H1 (cell line): Measurements from ENCODE around the gene RASAL1. TPM values are rescaled to one million over a fixed set of nuclear protein-coding genes. Genes with fewer than 3 reads are reported as not detected.

Experiments used
- RXRA ChIP-seq: IDR thresholded peaks from 2 replicates; pipeline ENCODE4 v1.6.1; 2011; ENCODE audit warnings: low read depth, mild to moderate bottlenecking, low read length, moderate library complexity; ENCODE audit not compliant: insufficient read depth
- polyA plus RNA-seq, 7 experiments: library from polyadenylated mRNA; depleted of rRNA in 3 of 7; stranded (reverse) in 5 of 7; unstranded in 2 of 7; fragments of >200 nt in 5 of 7; fragments of 200-250 nt in 2 of 7; gene quantifications; 1 replicate in 5 of 7; 2 replicates in 1 of 7; 4 replicates in 1 of 7; pipeline versions ENCODE4 v1.2.1 to v1.2.3, GENCODE V29; 2011 to 2013; ENCODE audit warnings: missing spikeins in 2 of 7, mixed read lengths in 2 of 7
- total RNA-seq: library from RNA; stranded (reverse); fragmentation: NEBNext Ultra II Directional; extraction: Animal tissue kit (Norgen Biotek cat#: 25700); gene quantifications from 2 replicates; pipeline ENCODE4 v1.2.1, GENCODE V29; 2021
- TF ChIP-seq, protein P1 (sequence below): fragments of 300-600 bp; sonication (generic); IDR thresholded peaks from 2 replicates; pipeline ENCODE4 v1.7.1; 2012; ENCODE audit warnings: low read length, moderate library complexity, mild to moderate bottlenecking, inconsistent platforms; ENCODE audit not compliant: insufficient replicate concordance

The RASAL1 gene
- total and polyA plus RNA-seq, 2 of the 8 experiments (the other 6 are each of a cell fraction or from before 2014, with no cell fraction given): 3.7 to 5.0 TPM

DNA sequence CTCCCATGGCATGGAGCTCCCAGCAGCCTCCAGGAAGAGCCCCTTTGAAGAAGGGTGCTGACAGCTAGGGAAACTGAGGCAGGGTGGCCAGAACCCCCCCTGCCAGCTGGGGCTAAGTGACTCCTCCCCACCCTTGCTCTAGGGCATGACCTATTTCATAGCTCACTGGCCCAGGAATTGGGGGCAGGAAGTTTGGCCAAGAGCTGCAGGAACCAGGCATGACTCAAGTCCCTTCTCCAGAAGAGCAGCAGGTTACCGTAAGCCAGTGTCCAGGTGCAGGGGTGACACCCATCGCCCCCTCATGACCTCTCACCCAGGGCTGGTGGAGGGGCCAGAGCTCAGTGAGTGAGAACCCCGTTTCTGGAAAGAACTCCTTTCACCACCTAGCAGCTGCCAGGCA is 1.9 kb downstream of the RASAL1 start (continued):
- TF ChIP-seq RXRA: no peak
- TF ChIP-seq, protein P1, sequence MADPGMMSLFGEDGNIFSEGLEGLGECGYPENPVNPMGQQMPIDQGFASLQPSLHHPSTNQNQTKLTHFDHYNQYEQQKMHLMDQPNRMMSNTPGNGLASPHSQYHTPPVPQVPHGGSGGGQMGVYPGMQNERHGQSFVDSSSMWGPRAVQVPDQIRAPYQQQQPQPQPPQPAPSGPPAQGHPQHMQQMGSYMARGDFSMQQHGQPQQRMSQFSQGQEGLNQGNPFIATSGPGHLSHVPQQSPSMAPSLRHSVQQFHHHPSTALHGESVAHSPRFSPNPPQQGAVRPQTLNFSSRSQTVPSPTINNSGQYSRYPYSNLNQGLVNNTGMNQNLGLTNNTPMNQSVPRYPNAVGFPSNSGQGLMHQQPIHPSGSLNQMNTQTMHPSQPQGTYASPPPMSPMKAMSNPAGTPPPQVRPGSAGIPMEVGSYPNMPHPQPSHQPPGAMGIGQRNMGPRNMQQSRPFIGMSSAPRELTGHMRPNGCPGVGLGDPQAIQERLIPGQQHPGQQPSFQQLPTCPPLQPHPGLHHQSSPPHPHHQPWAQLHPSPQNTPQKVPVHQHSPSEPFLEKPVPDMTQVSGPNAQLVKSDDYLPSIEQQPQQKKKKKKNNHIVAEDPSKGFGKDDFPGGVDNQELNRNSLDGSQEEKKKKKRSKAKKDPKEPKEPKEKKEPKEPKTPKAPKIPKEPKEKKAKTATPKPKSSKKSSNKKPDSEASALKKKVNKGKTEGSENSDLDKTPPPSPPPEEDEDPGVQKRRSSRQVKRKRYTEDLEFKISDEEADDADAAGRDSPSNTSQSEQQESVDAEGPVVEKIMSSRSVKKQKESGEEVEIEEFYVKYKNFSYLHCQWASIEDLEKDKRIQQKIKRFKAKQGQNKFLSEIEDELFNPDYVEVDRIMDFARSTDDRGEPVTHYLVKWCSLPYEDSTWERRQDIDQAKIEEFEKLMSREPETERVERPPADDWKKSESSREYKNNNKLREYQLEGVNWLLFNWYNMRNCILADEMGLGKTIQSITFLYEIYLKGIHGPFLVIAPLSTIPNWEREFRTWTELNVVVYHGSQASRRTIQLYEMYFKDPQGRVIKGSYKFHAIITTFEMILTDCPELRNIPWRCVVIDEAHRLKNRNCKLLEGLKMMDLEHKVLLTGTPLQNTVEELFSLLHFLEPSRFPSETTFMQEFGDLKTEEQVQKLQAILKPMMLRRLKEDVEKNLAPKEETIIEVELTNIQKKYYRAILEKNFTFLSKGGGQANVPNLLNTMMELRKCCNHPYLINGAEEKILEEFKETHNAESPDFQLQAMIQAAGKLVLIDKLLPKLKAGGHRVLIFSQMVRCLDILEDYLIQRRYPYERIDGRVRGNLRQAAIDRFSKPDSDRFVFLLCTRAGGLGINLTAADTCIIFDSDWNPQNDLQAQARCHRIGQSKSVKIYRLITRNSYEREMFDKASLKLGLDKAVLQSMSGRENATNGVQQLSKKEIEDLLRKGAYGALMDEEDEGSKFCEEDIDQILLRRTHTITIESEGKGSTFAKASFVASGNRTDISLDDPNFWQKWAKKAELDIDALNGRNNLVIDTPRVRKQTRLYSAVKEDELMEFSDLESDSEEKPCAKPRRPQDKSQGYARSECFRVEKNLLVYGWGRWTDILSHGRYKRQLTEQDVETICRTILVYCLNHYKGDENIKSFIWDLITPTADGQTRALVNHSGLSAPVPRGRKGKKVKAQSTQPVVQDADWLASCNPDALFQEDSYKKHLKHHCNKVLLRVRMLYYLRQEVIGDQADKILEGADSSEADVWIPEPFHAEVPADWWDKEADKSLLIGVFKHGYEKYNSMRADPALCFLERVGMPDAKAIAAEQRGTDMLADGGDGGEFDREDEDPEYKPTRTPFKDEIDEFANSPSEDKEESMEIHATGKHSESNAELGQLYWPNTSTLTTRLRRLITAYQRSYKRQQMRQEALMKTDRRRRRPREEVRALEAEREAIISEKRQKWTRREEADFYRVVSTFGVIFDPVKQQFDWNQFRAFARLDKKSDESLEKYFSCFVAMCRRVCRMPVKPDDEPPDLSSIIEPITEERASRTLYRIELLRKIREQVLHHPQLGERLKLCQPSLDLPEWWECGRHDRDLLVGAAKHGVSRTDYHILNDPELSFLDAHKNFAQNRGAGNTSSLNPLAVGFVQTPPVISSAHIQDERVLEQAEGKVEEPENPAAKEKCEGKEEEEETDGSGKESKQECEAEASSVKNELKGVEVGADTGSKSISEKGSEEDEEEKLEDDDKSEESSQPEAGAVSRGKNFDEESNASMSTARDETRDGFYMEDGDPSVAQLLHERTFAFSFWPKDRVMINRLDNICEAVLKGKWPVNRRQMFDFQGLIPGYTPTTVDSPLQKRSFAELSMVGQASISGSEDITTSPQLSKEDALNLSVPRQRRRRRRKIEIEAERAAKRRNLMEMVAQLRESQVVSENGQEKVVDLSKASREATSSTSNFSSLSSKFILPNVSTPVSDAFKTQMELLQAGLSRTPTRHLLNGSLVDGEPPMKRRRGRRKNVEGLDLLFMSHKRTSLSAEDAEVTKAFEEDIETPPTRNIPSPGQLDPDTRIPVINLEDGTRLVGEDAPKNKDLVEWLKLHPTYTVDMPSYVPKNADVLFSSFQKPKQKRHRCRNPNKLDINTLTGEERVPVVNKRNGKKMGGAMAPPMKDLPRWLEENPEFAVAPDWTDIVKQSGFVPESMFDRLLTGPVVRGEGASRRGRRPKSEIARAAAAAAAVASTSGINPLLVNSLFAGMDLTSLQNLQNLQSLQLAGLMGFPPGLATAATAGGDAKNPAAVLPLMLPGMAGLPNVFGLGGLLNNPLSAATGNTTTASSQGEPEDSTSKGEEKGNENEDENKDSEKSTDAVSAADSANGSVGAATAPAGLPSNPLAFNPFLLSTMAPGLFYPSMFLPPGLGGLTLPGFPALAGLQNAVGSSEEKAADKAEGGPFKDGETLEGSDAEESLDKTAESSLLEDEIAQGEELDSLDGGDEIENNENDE: no peak
- TF ChIP-seq, all 59 proteins: peak for 0
